T-cell (primary cell): ENCODE data around the gene KMT2B. TPM values are rescaled to one million over a fixed set of nuclear protein-coding genes. Genes with fewer than 3 reads are reported as not detected.

Source experiments
- ATAC-seq, 4 experiments: fragments of 200-7000 bp in 3 of 4; fragments of 150-1000 bp in 1 of 4; cut with Tn5 transposase; replicated peaks in 1 of 4; 1 replicate in 3 of 4; 2 replicates in 1 of 4; pipeline ENCODE4 v1.10.0; 2021; ENCODE audit warnings: moderate library complexity in 3 of 4, mild to moderate bottlenecking in 2 of 4, moderate number of reproducible peaks in 1 of 4
- CTCF ChIA-PET, 2 donors: fragments of 300-600 bp; sonication (Branson Sonifier 250); formaldehyde crosslinking; loops; one replicate each; lab custom pipeline; 2022; ENCODE audit warnings: antibody characterized with exemption in 2 of 2; lab: Charles Lee
- POLR2A ChIA-PET, 2 donors: fragments of 300-600 bp; sonication (Branson Sonifier 250); formaldehyde crosslinking; loops; one replicate each; lab custom pipeline; 2022; ENCODE audit warnings: antibody characterized with exemption in 2 of 2; lab: Charles Lee
- DNase-seq, 35 experiments: peaks; one replicate each; pipeline versions ENCODE4 v3.0.0 to v3.0.0-alpha.2; 2013 to 2023
- H3K27ac ChIP-seq: one replicate; pipeline ENCODE4 v1.5.1; 2013; ENCODE audit warnings: low read length
- H3K27me3 ChIP-seq, 2 experiments: replicated peaks in 1 of 2; 1 replicate in 1 of 2; 2 replicates in 1 of 2; pipeline versions ENCODE4 v1.6.1 to v1.7.0; 2013; ENCODE audit warnings: low read length in 1 of 2, mixed read lengths in 1 of 2; ENCODE audit not compliant: control insufficient read depth in 2 of 2, insufficient read depth in 2 of 2; ENCODE audit errors: extremely low read depth in 1 of 2
- H3K36me3 ChIP-seq, 2 donors: 1 replicate in 1 of 2; 2 replicates in 1 of 2; pipeline versions ENCODE4 v1.6.1 to v1.7.0; 2013; ENCODE audit warnings: low read length in 1 of 2; ENCODE audit not compliant: control insufficient read depth in 2 of 2, insufficient read depth in 1 of 2; ENCODE audit errors: extremely low read depth in 1 of 2
- H3K4me1 ChIP-seq, 2 experiments: 1 replicate in 1 of 2; 2 replicates in 1 of 2; pipeline versions ENCODE4 v1.6.1 to v1.7.0; 2013; ENCODE audit warnings: low read length in 2 of 2, mixed read lengths in 1 of 2; ENCODE audit not compliant: insufficient read depth in 2 of 2, control insufficient read depth in 1 of 2; ENCODE audit errors: extremely low read depth in 1 of 2
- H3K4me3 ChIP-seq, 2 donors: 1 replicate in 1 of 2; 2 replicates in 1 of 2; pipeline versions ENCODE4 v1.5.1 to v1.7.0; 2013; ENCODE audit warnings: mild to moderate bottlenecking in 2 of 2, low read length in 1 of 2, moderate library complexity in 1 of 2; ENCODE audit not compliant: control insufficient read depth in 1 of 2; ENCODE audit errors: extremely low read depth in 1 of 2
- H3K9me3 ChIP-seq: 2 replicates; pipeline ENCODE4 v1.7.0; 2013
- H3K27ac Mint-ChIP-seq, 2 donors: one replicate each; pipeline ENCODE4 v1.8.0; 2020 to 2021; ENCODE audit warnings: mild to moderate bottlenecking in 2 of 2, mixed read lengths in 2 of 2
- H3K27me3 Mint-ChIP-seq, 2 donors: one replicate each; pipeline ENCODE4 v1.8.0; 2021 to 2022; ENCODE audit warnings: mixed read lengths in 2 of 2
- H3K36me3 Mint-ChIP-seq: one replicate; pipeline ENCODE4 v1.8.0; 2021; ENCODE audit warnings: mixed read lengths
- H3K4me1 Mint-ChIP-seq, 3 donors: one replicate each; pipeline ENCODE4 v1.8.0; 2020 to 2022; ENCODE audit warnings: mixed read lengths in 3 of 3, mild to moderate bottlenecking in 1 of 3
- H3K4me3 Mint-ChIP-seq, 3 donors: one replicate each; pipeline ENCODE4 v1.8.0; 2020 to 2022; ENCODE audit warnings: mild to moderate bottlenecking in 3 of 3, mixed read lengths in 3 of 3, moderate library complexity in 3 of 3
- H3K9me3 Mint-ChIP-seq, 3 donors: one replicate each; pipeline ENCODE4 v1.8.0; 2020 to 2022; ENCODE audit warnings: mixed read lengths in 3 of 3
- WGBS: methylation state at CpG from one replicate; pipeline ENCODE4 v1.1.5; 2013; ENCODE audit warnings: missing lambda C conversion rate; ENCODE audit not compliant: insufficient coverage; 5-methylcytosine and 5-hydroxymethylcytosine counted together
- total RNA-seq, 35 experiments: library from RNA in 6 of 35; stranded (reverse) in 6 of 35; fragments of 120-200 nt in 1 of 35; gene quantifications; one replicate each; pipeline versions ENCODE4 v1.2.1 to v1.2.4 and lab custom pipeline; 2013 to 2026

The KMT2B gene
- total RNA-seq, 5 donors from 2014 or later (not counting 1 experiment from before 2014, with no cell fraction given) = 76.4 to 107 (median 92.5) TPM

DNA sequence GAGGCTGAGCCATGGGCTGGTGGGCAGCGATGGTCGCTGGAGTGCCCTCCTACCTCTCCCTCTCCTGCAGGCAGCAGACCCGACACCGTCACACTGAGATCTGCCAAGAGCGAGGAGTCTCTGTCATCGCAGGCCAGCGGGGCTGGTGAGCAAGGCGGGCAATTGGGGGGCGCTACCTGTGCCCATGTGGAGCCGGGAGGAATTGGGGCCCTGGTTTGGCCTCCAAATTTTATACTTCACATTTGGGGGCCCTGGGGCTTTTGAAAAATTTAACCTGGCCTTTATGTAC is 67.5 kb downstream of the KMT2B start:
- WGBS = 98% methylated on average over 9 of the region's 10 CpGs
- POLR2A ChIA-PET = no interaction called here

DNA sequence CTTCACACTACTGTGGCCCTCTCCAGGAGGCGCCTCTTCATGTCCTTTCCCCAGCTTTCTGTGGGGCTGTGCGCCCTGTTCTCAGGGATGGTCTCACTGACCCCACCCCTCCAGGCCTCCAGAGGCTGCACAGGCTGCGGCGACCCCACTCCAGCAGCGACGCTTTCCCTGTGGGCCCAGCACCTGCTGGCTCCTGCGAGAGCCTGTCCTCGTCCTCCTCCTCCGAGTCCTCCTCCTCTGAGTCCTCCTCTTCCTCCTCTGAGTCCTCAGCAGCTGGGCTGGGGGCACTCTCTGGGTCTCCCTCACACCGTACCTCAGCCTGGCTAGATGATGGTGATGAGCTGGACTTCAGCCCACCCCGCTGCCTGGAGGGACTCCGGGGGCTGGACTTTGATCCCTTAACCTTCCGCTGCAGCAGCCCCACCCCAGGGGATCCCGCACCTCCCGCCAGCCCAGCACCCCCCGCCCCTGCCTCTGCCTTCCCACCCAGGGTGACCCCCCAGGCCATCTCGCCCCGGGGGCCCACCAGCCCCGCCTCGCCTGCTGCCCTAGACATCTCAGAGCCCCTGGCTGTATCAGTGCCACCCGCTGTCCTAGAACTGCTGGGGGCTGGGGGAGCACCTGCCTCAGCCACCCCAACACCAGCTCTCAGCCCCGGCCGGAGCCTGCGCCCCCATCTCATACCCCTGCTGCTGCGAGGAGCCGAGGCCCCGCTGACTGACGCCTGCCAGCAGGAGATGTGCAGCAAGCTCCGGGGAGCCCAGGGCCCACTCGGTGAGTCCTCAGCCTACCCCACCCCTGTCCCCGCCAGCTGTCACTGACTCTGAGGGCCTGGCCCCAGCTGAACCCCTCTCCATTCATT is 68.7 kb downstream of the KMT2B start:
- Histone ChIP-seq H3K27me3 (peaks cover 0 to 9% of the 10 kb centered on the region in 2 experiments), H3K4me3 (no peak overlapping the region), H3K36me3 (peaks cover 0 to 11% of the 10 kb centered on the region in 2 donors), H3K27ac (no peak overlapping the region), H3K9me3 (no peaks in the 10 kb centered on the region), H3K4me1 (no peaks in the 10 kb centered on the region)
- Mint-ChIP-seq H3K27ac (no peak overlapping the region), H3K9me3 (no peaks in the 10 kb centered on the region), H3K4me3 (no peak overlapping the region), H3K4me1 (no peaks in the 10 kb centered on the region), H3K27me3 (no peaks in the 10 kb centered on the region), H3K36me3 (peaks cover 4% of the 10 kb centered on the region)
- ATAC-seq (no peak), DNase-seq (no peak)
- ChIA-PET POLR2A (no interaction called here), CTCF (interaction anchor here in 1 of 2 donors (0.5 kb wide), 1 partner anchor 269 kb away, joined by 3 read pairs; no protein-coding TSS in a partner anchor)
- 96% methylated on average over 29 of the region's 31 CpGs for WGBS

More for the DNA sequence above, 67.5 kb downstream of the KMT2B start:
- Mint-ChIP-seq H3K27ac (no peak overlapping the region), H3K4me1 (no peaks in the 10 kb centered on the region), H3K4me3 (no peak overlapping the region), H3K9me3 (no peaks in the 10 kb centered on the region), H3K36me3 (peaks cover 9% of the 10 kb centered on the region), H3K27me3 (no peaks in the 10 kb centered on the region)
- CTCF ChIA-PET = no interaction called here
- no peak for ATAC-seq
- Histone ChIP-seq H3K27me3 (peaks cover 0 to 3% of the 10 kb centered on the region in 2 experiments), H3K9me3 (no peaks in the 10 kb centered on the region), H3K4me1 (no peaks in the 10 kb centered on the region), H3K27ac (no peak overlapping the region), H3K36me3 (peaks cover 0 to 11% of the 10 kb centered on the region in 2 donors), H3K4me3 (no peak overlapping the region)
- no peak for DNase-seq

DNA sequence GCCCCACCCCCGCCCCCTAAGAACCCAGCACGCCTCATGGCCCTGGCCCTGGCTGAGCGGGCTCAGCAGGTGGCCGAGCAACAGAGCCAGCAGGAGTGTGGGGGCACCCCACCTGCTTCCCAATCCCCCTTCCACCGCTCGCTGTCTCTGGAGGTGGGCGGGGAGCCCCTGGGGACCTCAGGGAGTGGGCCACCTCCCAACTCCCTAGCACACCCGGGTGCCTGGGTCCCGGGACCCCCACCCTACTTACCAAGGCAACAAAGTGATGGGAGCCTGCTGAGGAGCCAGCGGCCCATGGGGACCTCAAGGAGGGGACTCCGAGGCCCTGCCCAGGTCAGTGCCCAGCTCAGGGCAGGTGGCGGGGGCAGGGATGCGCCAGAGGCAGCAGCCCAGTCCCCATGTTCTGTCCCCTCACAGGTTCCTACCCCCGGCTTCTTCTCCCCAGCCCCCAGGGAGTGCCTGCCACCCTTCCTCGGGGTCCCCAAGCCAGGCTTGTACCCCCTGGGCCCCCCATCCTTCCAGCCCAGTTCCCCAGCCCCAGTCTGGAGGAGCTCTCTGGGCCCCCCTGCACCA is 69.5 kb downstream of the KMT2B start:
- ChIA-PET POLR2A (no interaction called here), CTCF (no interaction called here)
- Histone ChIP-seq H3K4me1 (no peaks in the 10 kb centered on the region), H3K27ac (no peak overlapping the region), H3K36me3 (peaks cover 0 to 11% of the 10 kb centered on the region in 2 donors), H3K9me3 (no peaks in the 10 kb centered on the region), H3K4me3 (no peak overlapping the region), H3K27me3 (peaks cover 0 to 17% of the 10 kb centered on the region in 2 experiments)
- Mint-ChIP-seq H3K4me1 (no peaks in the 10 kb centered on the region), H3K27ac (no peak overlapping the region), H3K4me3 (no peak overlapping the region), H3K9me3 (no peaks in the 10 kb centered on the region), H3K27me3 (no peaks in the 10 kb centered on the region), H3K36me3 (peaks cover 3% of the 10 kb centered on the region)
- DNase-seq (no peak), ATAC-seq (no peak)
- WGBS = 93% methylated on average over 11 of the region's 15 CpGs

Other genes starting within 250 kb of the KMT2B start
- not detected for gene KRTDAP, start 227.5 kb upstream of the KMT2B start, total RNA-seq
- 1 to 10 TPM in 4 of 5 donors, not detected in 1; 1.8 to 2.3 (median 2.1) TPM for gene DMKN, start 204.4 kb upstream of the KMT2B start, total RNA-seq
- gene SBSN, start 189.7 kb upstream of the KMT2B start, total RNA-seq = under 1 TPM in 1 of 5 donors, not detected in 4; 0.23 TPM
- gene GAPDHS, start 184.5 kb upstream of the KMT2B start, total RNA-seq = not detected
- 10 to 100 TPM; 27.5 to 46.6 (median 44.2) TPM for gene TMEM147, start 172.4 kb upstream of the KMT2B start, total RNA-seq
- gene ATP4A, start 154.3 kb upstream of the KMT2B start, total RNA-seq = not detected
- not detected for gene PMIS2, start 131.8 kb upstream of the KMT2B start, total RNA-seq
- 10 to 100 TPM; 25.5 to 34.1 (median 29.3) TPM for gene HAUS5, start 105.3 kb upstream of the KMT2B start, total RNA-seq
- gene RBM42, start 89.0 kb upstream of the KMT2B start, total RNA-seq = 10 to 100 TPM; 37.6 to 74.0 (median 68.4) TPM
- 1 to 10 TPM in 2 of 5 donors, under 1 TPM in 2, not detected in 1; 0.67 to 2.1 (median 1.1) TPM for gene ETV2, start 76.3 kb upstream of the KMT2B start, total RNA-seq
- gene COX6B1, start 69.7 kb upstream of the KMT2B start, total RNA-seq = 100 to 1,000 TPM; 199 to 248 (median 225) TPM
- gene UPK1A, start 51.5 kb upstream of the KMT2B start, total RNA-seq = under 1 TPM in 4 of 5 donors, not detected in 1; 0.20 to 0.56 (median 0.38) TPM
- gene ZBTB32, start 13.4 kb upstream of the KMT2B start, total RNA-seq = 1 to 10 TPM; 1.2 to 4.1 (median 2.0) TPM
- 100 to 1,000 TPM in 2 of 5 donors, 10 to 100 TPM in 3; 54.7 to 123 (median 98.1) TPM for gene IGFLR1, start 24.4 kb downstream of the KMT2B start, total RNA-seq
- 10 to 100 TPM; 40.2 to 74.1 (median 49.3) TPM for gene U2AF1L4, start 27.4 kb downstream of the KMT2B start, total RNA-seq
- gene PSENEN, start 27.6 kb downstream of the KMT2B start, total RNA-seq = 10 to 100 TPM; 21.2 to 33.5 (median 24.5) TPM
- gene LIN37, start 30.6 kb downstream of the KMT2B start, total RNA-seq = 10 to 100 TPM; 11.8 to 23.6 (median 22.8) TPM
- under 1 TPM in 3 of 5 donors, not detected in 2; 0.44 to 0.69 (median 0.51) TPM for gene HSPB6, start 39.0 kb downstream of the KMT2B start, total RNA-seq
- 10 to 100 TPM; 31.3 to 52.1 (median 47.8) TPM for gene PROSER3, start 40.2 kb downstream of the KMT2B start, total RNA-seq
- 10 to 100 TPM; 19.7 to 38.5 (median 22.8) TPM for gene ARHGAP33, start 57.6 kb downstream of the KMT2B start, total RNA-seq
- gene PRODH2, start 94.8 kb downstream of the KMT2B start, total RNA-seq = not detected
- gene NPHS1, start 134.5 kb downstream of the KMT2B start, total RNA-seq = under 1 TPM in 2 of 5 donors, not detected in 3; 0.06 to 0.33 TPM
- under 1 TPM; 0.16 to 0.28 (median 0.25) TPM for gene KIRREL2, start 138.9 kb downstream of the KMT2B start, total RNA-seq
- gene APLP1, start 150.6 kb downstream of the KMT2B start, total RNA-seq = 1 to 10 TPM in 1 of 5 donors, under 1 TPM in 3, not detected in 1; 0.15 to 1.3 (median 0.33) TPM
- gene NFKBID, start 182.5 kb downstream of the KMT2B start, total RNA-seq = 10 to 100 TPM; 45.1 to 78.3 (median 51.4) TPM
- gene HCST, start 184.5 kb downstream of the KMT2B start, total RNA-seq = 100 to 1,000 TPM in 2 of 5 donors, 10 to 100 TPM in 3; 60.1 to 165 (median 77.2) TPM
- 1 to 10 TPM; 2.3 to 7.0 (median 2.9) TPM for gene TYROBP, start 190.3 kb downstream of the KMT2B start, total RNA-seq
- gene LRFN3, start 218.4 kb downstream of the KMT2B start, total RNA-seq = 10 to 100 TPM in 4 of 5 donors, 1 to 10 TPM in 1; 9.2 to 20.8 (median 15.3) TPM